Bone marrow (tissue), 2 donors: ENCODE measurements around the gene NUP62.

ENCODE experiments used
- DNase-seq, 2 donors: peaks; one replicate each; lab custom pipeline; 2025; lab: John Stamatoyannopoulos, UW

The NUP62 gene

DNA sequence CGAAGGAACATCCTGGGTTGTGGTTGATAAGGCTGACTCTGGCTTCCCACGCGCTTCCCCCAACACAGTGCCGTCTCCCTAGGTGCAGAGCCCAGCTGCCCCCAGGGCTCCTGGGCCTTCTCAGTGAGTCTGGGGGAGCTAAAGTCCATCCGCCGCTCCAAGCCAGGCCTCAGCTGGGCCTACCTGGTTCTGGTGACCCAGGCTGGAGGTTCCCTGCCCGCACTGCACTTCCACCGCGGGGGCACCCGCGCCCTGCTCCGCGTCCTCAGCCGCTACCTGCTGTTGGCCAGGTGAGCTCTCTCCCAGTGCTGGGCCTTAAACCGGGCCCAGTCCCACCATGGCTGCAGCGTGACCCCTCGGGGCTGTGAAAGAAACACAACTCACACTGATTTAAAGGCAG, 48.1 kb downstream of the NUP62 start:
- DNase-seq: no peak

DNA sequence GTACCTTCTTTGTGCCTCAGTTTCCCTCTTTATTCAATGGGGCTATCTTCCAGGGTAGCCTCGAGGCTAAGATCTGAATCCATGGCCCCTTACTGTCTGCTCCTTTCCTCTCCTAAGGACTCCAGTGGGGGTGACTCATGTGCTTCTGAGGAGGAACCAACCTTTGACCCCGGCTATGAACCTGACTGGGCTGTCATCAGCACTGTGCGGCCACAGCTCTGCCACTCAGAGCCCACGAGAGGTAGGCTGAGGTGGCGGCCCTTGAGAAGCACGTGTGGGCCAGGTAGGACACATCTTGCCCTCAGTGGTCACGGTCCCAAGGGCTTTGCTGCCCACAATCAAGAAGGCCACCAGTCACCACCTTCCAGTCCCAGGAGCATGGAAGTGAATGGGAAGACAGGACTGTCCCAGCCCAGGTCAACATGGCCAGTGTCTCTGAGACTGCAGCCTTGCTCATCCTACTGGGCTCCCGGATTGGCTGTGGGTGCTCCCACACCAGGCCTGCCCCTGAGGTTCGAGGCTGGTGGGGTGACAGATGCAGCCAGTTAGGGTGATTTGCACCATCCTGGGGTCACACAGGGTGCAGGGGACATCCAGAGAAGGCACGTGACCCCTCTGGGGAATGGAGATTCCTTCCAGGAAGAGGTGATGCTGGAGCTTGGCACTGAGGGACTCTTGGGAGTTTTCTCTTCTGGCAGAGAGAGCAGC, 49.0 kb downstream of the NUP62 start:
- no peak for DNase-seq

DNA sequence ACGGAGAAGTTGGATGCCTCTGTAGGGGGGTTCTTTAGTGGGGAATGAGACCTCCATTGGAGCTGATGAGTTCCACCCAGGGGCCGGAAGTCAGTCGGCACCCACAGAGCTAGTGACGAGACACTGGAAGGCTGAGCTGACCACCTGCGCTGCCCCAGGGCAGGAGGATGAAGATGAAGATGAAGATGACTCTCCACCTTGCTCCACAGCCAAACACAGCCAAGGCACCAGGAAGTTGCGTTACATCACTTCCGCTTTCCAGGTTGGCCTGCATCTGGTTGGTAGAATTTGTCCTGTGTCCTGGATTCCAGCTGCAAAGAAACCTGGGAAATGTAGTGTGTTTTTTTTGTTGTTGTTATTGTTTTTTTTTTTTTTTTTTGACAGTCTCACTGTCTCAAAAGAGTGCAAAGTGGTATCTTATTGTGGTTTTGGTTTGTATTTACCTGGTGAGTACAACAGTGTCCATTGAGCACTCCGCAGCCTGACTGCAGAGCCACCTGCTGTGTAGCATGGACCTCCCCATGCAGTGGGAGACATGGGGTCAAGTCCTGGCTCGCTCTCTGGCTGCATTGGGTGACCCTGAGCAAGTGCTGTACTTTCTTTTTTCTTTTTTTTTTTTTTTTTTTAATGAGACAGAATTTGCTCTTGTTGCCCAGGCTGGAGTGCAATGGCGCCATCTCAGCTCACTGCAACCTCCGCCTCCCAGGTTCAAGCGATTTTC, 49.9 kb downstream of the NUP62 start:
- DNase-seq: no peak

DNA sequence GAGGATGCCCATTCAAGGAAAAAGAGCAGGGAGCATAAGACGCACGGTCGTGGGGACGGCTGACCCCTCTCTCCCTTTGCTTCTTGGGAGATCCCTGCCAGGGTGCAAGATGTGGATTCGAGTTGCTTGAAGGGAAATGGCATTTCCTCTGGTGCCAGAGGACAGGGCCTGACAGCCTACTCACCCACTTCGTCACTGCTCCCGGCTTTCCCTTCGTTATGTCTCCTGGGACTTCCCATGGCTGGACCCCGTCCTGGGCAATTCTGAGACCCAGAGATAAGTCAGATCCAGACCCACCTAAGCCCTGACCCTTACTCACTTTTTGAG, 50.6 kb downstream of the NUP62 start:
- DNase-seq: no peak

DNA sequence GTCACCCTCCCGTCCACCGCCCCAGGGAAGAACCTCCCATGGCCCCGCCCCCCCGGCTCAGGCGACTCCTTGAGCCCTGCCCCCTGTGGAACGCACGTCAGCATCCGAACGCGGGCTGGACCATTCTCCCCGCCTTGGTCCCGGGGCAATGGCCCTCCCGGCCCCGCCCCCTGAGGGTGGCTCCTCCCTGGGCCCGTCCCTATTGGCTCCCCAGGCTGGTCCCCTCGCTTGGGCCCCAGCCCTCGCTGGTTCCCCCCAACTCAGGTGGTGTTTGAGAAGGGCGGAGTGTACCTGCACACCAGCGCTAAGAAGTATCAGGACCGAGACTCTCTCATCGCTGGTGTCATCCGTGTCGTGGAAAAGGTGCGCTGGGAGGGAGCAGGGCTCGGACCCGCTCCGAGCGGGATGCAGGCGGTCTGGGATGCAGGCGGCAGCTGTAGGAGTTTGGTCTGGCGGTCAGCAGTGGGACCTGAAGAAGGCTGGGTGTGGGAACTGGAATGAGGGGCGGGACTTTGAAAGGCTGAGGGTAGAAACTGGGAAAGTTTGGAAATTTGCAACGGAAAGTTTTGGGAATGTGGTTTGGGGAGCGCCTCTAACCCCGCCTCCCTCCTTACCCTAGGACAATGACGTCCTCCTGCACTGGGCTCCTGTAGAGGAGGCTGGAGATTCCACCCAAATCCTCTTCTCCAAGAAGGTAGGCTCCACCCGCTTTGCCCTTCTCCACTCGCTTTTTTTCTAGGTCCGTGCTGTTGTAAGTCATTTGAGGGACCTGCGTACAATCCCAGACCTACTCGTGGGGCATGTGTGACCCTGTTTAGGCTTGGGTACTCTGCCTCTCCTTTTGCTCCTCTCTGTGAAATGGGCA, 51.2 kb downstream of the NUP62 start:
- peak in 1 of 2 donors; percentile 97 for DNase-seq

DNA sequence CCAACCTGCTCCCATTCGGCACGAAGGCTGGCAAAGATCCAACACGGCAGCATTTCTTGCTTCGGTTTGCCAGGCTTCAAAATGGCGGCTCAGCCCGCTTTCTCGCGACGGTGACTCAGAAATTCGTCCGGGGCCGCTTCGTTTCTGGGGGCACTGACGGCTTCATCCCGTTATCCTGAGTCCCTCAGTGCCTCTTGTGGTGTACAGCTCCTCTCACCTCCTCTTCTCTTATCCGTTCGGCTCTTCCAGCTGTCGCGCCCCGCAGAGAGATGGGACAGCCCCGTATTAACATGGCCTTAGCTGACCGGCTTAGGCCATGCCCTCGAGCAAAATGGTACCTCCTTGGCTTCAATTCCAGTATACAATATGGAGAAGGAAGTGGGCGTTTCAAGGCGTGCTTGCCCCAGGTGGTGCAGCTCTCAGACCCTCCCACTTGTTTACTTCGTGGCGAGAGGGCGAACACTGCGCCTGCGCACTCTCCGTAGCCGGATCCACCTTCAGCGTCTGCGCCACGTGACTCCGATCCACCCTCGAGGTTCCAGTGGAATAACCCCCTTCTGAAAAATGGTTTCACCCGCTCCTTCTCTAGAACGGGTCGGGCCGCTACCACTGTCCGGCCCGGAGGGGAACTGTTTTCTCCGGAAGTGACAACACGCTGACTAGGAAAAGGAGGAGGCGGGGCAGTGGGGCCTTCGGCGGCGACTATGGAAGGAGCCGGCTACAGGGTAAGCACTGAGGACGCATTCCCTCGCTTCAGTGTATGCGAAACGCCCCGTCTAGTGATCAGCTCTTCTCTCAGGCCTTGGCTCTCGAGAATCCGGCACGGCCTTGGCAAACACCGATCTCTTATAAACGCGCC, 52.1 kb downstream of the NUP62 start, which contains the start of the genes AKT1S1 and TBC1D17:
AKT1S1 (minus strand) TSS at position 336 of the 859 bp plus-strand sequence. CDS start 4,060 bp downstream, outside the sequence.
TBC1D17 (plus strand) TSS at position 683 of the 859 bp plus-strand sequence; CDS start at position 705, 22 bp downstream.
- DNase-seq: peak; percentile 98 to 100

DNA sequence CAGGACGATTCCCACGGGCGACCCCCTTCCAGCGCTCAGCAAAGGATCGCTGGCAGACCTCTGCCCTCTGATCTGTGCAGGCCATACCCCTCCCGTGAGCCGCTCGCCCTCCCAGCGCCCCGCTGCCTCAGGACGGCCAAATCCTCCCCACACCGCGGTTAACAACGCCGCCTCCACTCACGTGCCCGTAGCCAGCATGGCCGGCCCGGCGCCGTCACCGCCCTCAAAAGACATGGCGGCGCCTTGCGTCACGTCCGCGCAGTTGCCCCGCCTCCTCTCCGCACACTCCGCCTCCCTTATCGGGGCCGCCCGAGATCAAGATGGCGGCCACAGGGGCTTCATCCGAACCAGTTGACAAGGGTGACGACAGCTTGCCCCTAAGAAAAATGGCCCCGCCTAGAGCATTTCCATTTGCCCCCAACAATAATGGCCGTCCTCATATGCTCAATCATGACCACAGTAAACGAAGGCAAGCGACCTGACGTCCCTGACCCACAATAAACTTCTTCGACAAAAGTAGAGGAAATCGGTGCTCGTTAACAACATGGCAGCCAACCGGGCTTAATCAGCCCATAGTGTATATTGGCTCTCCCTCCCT, 52.8 kb downstream of the NUP62 start:
- DNase-seq: peak; percentile 96 to 98

DNA sequence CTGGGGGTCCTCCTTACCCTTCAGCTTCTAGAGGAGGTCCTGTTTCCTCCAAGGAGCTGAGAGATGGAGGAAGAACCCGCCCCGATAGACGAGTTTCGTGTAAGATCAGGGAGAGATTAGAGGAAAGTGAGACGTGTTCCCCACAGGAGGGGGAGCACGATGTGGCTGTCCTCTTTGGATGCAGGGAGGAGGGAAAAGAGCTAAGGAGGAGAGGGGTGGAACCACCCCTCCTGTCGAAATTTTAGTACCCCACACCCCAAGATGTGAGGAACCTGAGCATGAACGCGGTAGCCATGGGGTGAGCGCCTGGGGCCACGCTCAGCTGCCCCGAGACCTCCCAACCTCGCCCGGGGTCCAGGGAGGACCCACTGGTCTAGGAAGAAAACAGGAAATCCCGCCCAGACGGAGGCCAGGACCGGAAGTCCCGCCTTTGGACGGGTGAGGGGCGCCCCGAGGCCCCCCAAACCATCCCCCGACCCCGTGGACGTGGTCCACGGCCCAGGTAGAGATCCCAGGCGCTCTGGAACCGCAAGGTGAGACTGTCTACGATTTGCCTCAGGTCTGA, 53.4 kb downstream of the NUP62 start:
- peak in 1 of 2 donors; percentile 65 for DNase-seq

DNA sequence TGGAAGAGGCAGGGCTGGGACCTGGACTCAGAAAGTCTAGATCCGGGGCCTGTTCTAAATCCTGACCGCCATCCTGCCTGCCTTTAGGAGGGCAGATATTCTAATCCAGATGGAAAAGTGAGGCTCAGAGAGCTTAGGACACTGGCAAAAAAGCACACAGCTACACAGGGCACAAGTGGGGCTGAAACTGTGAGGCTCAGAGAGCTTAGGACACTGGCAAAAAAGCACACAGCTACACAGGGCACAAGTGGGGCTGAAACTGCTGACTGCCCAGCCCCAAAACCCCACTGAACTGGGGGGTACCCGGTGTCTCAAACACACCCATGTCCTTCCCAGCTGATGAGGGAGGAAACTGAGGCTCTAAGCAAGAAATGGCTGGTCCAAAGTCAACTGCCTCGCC, 54.1 kb downstream of the NUP62 start:
- no peak for DNase-seq

DNA sequence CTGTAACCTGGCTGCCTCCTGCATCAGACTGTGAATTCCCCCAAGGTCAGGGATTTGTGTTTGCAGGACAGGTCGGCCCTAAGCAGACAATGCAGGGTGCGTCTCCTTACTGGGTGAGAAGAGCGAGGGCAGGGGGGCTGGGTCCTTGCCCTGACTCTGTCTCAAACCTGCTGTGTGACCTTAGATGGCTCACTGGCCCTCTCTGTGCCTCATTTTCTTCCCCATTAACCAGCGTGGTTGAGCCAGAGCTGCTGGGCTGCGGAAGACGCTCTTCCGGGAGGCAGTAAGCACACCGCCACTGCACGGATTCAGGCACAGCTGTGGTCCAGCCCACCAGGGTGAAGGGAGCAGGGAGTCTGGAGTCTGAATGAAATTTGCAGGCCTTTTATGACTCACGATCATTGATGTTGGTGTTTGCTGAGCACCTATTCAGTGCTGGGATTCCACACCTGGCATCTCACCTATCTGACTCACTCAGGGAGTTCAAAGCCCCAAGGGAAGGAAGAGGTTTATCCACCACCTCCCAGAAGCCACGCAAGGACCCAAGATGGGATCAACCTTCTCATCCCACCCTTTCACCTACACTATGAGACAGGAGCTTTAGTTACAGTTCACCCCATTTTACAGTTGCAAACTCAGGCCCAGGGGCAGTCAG, 54.7 kb downstream of the NUP62 start:
- no peak for DNase-seq

DNA sequence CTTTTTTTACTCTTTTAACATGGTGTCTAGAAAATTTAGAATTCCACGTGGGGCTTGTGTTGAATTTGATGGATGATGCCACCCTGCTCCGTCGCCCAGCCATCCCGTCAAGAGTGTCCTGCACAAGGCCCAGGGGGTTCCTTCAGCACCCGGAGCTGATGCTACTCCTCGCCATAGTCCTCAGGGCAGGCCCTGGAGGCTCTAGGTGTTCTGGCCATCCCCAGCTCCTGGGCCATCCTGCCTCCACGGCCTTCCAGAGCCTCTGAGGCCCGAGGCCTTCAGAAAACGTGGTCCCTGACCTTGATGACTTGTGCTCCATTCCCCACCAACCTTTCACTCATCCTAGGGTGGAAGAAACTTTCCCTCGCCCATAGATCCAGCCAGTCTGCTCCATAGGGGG, 55.5 kb downstream of the NUP62 start:
- no peak for DNase-seq

DNA sequence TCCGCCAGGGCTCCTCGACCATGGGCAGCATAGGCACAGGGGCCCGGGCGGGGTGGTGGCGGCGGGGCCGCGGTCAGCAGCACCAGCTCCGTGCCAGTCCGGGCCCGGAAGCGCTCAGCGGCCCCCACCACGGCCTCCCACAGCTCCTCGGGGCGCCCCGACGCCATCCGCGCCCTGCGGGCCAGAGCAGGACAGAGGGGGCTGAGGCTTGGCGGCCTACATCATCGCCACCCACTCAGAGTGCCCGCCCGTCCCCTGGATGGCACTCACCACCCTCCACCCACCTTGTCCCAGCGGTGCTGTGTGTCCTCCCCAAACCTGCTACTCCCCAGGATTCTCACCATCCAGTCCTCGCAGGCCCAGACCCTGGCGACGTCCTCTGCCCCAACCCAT, 56.2 kb downstream of the NUP62 start:
- no peak for DNase-seq

DNA sequence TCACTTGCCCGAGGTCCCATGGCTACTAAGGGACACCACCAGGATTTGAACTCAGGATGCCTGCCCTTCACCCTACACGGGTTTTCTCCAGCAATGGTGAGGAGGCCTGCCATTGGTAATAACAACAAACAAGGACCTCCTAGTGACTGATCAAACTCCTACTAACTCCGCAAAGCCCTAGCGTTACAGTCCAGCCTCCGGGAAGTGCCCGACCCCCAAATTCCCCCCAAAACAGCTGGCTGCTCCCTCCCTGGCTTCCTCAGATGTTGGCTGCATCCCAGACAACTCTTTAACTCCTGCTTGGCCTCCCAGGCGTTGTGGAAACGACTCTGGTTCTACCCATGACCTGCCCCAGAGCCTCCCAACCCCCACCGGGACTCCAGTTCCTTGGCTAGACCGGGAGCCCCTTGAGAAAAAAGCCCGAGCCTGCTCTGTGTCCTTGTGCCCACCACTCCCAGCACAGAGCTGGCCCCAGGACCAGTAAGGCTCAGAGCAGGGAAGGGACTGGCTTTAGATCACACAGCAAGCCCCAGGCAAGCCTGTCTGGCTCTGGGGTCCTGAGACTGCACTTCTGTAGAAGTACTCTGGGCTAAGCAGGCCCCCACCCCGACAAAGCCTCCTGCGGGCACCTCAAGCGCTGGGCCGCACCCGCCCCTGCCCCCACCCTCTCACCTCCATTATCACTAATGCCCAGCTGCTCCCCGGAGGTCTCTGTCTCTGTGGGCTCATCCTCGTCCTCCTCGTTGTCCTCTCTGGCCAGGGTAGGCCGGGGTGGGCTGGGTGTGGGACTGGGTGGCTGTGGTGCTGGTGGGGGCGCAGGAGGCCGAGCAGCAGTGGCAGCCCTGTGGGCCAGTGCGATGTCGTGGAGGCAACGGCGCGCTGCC, 56.8 kb downstream of the NUP62 start:
- DNase-seq: no peak

DNA sequence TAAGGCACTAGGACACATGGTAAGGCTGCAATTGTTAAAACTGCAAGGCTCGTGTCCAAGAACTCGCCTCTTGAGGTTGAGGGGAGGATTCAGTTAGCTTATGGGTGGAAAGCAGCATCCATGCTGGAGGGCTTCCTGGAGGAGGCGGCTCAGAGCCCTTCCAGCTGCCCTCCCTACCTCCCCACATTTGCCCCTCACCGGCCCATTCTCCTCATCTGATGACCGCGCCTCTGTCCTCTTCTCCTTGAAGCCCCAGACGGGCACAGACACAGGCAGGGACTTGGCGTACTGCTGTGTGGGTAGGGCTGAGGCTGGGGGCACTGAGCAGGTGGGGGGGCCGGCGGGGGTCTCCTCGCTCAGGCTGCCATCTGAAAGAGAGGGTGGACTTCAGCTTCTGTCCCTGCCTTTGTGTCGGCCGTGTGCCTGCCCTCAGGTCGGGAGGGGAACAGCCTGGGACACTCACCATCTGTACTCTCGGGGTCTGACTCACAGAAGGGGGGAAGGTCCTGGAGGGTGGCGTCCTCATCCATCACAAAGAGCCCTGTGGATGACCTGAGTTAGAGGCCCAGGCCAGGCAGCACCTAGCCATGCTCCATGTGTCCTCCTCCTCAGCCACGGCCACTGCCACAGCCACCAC, 57.8 kb downstream of the NUP62 start:
- no peak for DNase-seq

DNA sequence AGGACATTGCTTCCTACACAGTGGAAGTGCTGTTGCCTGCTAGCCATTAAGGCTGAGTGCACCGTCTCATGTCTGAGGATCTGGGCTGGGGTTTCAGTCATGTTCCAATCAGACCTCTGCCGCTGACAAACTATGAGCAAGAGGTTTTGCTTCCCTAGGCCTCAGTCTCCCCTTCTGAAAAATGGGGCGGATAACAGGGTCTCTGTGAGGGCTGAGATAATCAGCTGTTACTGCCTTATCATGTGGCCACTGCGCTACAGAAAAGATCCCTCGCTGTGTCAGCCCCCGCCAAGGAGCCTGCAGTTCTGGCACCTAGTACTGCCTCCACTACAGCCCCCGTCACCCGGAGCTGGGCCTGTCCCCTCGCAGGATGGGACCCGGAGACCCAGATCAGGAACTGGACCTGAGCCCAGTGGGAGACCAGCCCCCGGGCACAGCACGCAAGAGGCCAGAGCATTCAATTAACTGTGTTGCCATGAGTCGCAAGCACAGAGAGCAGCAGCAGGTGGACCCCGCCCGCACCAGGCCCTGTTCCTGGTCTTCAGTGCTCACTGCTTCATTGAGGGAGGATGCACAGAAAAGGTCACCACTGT, 58.9 kb downstream of the NUP62 start:
- DNase-seq: no peak

DNA sequence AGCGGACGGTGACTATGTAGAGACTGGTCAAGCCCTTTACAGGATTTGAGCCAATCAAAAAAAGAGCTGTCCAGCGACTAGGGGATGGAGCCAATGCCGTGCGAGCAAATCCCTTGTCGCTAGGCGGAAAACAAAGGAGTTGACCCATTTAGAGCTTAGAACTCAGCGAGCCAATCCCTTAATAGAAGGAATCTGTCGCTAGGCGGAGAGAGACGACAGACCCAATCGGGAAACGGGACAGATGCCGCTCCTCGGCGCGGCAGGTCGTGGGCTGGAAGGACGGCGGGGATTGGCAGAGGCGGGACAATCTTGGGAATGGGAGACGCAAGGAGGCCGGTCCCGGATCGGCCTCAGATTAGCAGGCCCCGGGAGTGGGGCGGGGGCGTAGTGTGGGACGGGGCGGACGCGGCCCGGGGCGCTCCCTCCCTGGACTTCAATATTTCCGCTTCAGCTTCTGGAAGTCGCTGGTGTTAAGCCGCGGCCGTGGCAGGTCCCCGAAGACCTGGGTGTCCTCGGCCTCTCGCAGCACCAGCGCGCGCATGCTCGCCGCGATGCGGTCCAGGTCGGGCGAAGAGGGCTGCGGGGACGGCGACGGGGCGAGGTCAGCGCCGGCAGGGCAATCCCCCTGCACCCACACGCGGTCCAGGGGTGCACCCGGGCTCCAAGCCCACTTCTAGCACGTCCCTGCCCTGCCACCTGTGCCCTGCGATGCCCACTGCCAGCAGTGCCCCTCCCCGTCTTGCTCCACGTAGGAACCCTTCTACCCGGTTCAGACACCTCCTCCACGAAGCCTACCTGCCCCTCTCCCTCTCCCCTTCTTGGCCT, 59.6 kb downstream of the NUP62 start:
- DNase-seq: peak; percentile 85 to 99

DNA sequence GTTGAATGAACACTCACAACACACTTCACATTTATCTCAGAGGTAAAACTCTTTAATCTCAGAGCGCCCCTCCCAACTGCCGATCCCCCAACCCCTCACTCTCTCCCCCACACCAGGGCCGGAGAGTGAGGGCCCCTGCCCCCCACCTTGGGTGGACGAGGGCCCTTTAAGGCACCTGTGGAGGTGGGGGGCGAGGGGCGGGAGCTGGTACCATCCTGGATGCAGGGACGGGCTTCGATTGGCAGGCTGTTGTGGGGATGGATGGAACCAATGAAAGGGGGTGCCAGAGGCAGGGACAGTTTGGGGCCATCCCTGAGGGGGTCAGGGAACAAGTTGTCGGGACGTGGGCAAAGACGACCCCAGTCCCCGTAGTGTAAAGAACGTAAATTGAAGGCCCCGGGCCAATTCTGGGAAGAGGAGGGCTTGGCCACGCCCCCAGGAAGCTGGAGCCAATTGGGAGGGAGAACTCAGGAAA, 60.3 kb downstream of the NUP62 start:
- peak in 1 of 2 donors; percentile 85 for DNase-seq
